Measurements from ENCODE around the gene ATP11A.

Gene ATP11A

GRCh38 chr13:112894673-112895481, 205.0 kb downstream of the ATP11A start:
- H3K4me3 ChIP-seq (ENCODE audit: low read depth, low read length), result no peak overlapping the region
- H3K27ac ChIP-seq, result no peak overlapping the region
- H3K27me3 ChIP-seq (replicated peaks), result peaks cover 52% of the 10 kb centered on the region
- no peak for DNase-seq
- no peaks in the 10 kb centered on the region for H3K36me3 ChIP-seq (replicated peaks)
- in situ Hi-C loops (cut with HindIII; ENCODE audit: low pct_ligation_motif_present, low sequenced_read_pairs), result no loop called here
- TF ChIP-seq CTCF (IDR thresholded peaks at IDR 0.05; ENCODE audit: low read depth, low read length, missing control alignments), result no peak

- H3K27ac ChIP-seq, result no peak overlapping the region
- H3K4me3 ChIP-seq (ENCODE audit: low read depth, low read length), result no peak overlapping the region
- no peak for DNase-seq
- no peaks in the 10 kb centered on the region for H3K36me3 ChIP-seq (replicated peaks)
- in situ Hi-C loops (cut with HindIII; ENCODE audit: low pct_ligation_motif_present, low sequenced_read_pairs), result no loop called here
- H3K27me3 ChIP-seq (replicated peaks), result peaks cover 56% of the 10 kb centered on the region
- TF ChIP-seq CTCF (IDR thresholded peaks at IDR 0.05; ENCODE audit: low read depth, low read length, missing control alignments), result no peak
Observed at GRCh38 chr13:112895521-112896465, 206.0 kb downstream of the ATP11A start.

GRCh38 chr13:112896736-112897602, 207.1 kb downstream of the ATP11A start:
- TF ChIP-seq CTCF (IDR thresholded peaks at IDR 0.05; ENCODE audit: low read depth, low read length, missing control alignments), result no peak
- H3K27me3 ChIP-seq (replicated peaks), result peaks cover 53% of the 10 kb centered on the region
- in situ Hi-C loops (cut with HindIII; ENCODE audit: low pct_ligation_motif_present, low sequenced_read_pairs), result no loop called here

GRCh38 chr13:112897603-112897955, 207.7 kb downstream of the ATP11A start:
- TF ChIP-seq CTCF (IDR thresholded peaks at IDR 0.05; ENCODE audit: low read depth, low read length, missing control alignments), result no peak
- DNase-seq, result no peak
- Histone ChIP-seq H3K4me3 (ENCODE audit: low read depth, low read length) (no peak overlapping the region), H3K27me3 (replicated peaks) (peaks cover 50% of the 10 kb centered on the region), H3K36me3 (replicated peaks) (no peaks in the 10 kb centered on the region), H3K27ac (no peak overlapping the region)
- in situ Hi-C loops (cut with HindIII; ENCODE audit: low pct_ligation_motif_present, low sequenced_read_pairs), result no loop called here

More at GRCh38 chr13:112896736-112897602, 207.1 kb downstream of the ATP11A start:
- no peak overlapping the region for H3K4me3 ChIP-seq (ENCODE audit: low read depth, low read length)
- no peak overlapping the region for H3K27ac ChIP-seq
- no peaks in the 10 kb centered on the region for H3K36me3 ChIP-seq (replicated peaks)
- DNase-seq, result no peak

- Histone ChIP-seq H3K4me3 (ENCODE audit: low read depth, low read length) (no peak overlapping the region), H3K36me3 (replicated peaks) (no peaks in the 10 kb centered on the region), H3K27ac (no peak overlapping the region), H3K27me3 (replicated peaks) (peaks cover 46% of the 10 kb centered on the region)
- in situ Hi-C loops (cut with HindIII; ENCODE audit: low pct_ligation_motif_present, low sequenced_read_pairs), result no loop called here
- TF ChIP-seq CTCF (IDR thresholded peaks at IDR 0.05; ENCODE audit: low read depth, low read length, missing control alignments), result no peak
- DNase-seq, result no peak
Observed at GRCh38 chr13:112897956-112898620, 208.2 kb downstream of the ATP11A start.

Data from brain microvascular endothelial cell (primary cell).